Activated naive CD8-positive, alpha-beta T cell treated with anti-CD3 and anti-CD28 coated beads, Interleukin-2, amount 10 ng/mL, durations not matched to agents 7 days and 5 days (primary cell): ENCODE results near the gene BPIFB1. TPM values are rescaled to one million over a fixed set of nuclear protein-coding genes. Genes with fewer than 3 reads are reported as not detected.

Source experiments
- ATAC-seq: fragments of 150-1000 bp; cut with Tn5 transposase; one replicate; pipeline ENCODE4 v1.10.0; 2021; ENCODE audit warnings: low read depth, moderate library complexity
- POLR2A ChIA-PET: fragments of 350-600 bp; sonication (Branson Sonifier 250); formaldehyde crosslinking; loops from one replicate; lab custom pipeline; 2021; ENCODE audit warnings: antibody characterized with exemption; lab: Charles Lee
- DNase-seq: peaks from one replicate; pipeline ENCODE4 v3.0.0; 2021
- H3K27ac Mint-ChIP-seq: one replicate; pipeline ENCODE4 v1.8.0; 2022; ENCODE audit warnings: mild to moderate bottlenecking, mixed read lengths
- H3K27me3 Mint-ChIP-seq: one replicate; pipeline ENCODE4 v1.8.0; 2022; ENCODE audit warnings: mild to moderate bottlenecking, moderate library complexity, mixed read lengths
- H3K36me3 Mint-ChIP-seq: one replicate; pipeline ENCODE4 v1.8.0; 2021; ENCODE audit warnings: mild to moderate bottlenecking, mixed read lengths
- H3K4me1 Mint-ChIP-seq: one replicate; pipeline ENCODE4 v1.8.0; 2021; ENCODE audit warnings: mixed read lengths
- H3K4me3 Mint-ChIP-seq: one replicate; pipeline ENCODE4 v1.8.0; 2022; ENCODE audit warnings: mild to moderate bottlenecking, moderate library complexity, mixed read lengths
- H3K9me3 Mint-ChIP-seq: one replicate; pipeline ENCODE4 v1.8.0; 2021; ENCODE audit warnings: mixed read lengths
- total RNA-seq, 2 experiments: library from RNA; stranded (reverse); gene quantifications; one replicate each; pipeline ENCODE4 v1.2.3, GENCODE V29; 2021

BPIFB1 gene
- total RNA-seq, 2 experiments from 2014 or later, result not detected

DNA sequence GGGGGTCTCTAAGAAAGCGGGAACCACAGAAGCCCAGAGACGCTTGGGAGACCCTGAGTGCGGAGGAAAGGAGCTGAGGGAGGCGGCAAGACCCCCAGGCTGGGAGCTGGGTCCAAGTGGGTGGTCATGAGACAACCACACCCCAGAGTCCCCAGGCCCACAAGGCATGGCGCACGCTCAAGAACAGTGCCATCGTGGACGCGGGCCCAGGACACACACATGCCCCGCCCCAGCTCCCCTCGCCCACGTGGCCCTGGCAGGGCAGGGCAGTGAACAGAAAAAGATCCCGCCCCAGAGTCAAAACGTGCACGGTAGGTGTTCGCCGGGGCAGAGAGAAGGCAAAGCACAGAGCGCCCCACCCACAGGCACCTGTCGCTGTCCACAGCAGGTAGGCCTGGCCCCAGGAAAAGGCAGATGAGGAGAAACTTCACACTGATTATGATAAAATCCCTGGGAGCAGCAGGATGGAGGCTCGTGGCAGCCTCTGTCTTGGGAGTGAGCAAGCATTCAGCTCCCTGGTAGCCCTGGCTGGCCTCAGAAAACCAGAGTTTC is 50.0 kb downstream of the BPIFB1 start:
- no peak for DNase-seq
- no peak for ATAC-seq
- no peak overlapping the region for H3K27ac Mint-ChIP-seq
- no peak overlapping the region for H3K4me3 Mint-ChIP-seq
- H3K27me3 Mint-ChIP-seq, result no peaks in the 10 kb centered on the region
- H3K36me3 Mint-ChIP-seq, result no peaks in the 10 kb centered on the region
- H3K9me3 Mint-ChIP-seq, result no peaks in the 10 kb centered on the region
- H3K4me1 Mint-ChIP-seq, result no peaks in the 10 kb centered on the region
- POLR2A ChIA-PET, result no interaction called here

- Mint-ChIP-seq H3K27ac (no peak overlapping the region), H3K4me3 (no peak overlapping the region), H3K4me1 (no peaks in the 10 kb centered on the region), H3K27me3 (no peaks in the 10 kb centered on the region), H3K9me3 (no peaks in the 10 kb centered on the region), H3K36me3 (no peaks in the 10 kb centered on the region)
- POLR2A ChIA-PET, result no interaction called here
- no peak for DNase-seq
- no peak for ATAC-seq
These were observed 50.6 kb downstream of the BPIFB1 start for GRCh38 chr20:33333616-33334015.

DNA sequence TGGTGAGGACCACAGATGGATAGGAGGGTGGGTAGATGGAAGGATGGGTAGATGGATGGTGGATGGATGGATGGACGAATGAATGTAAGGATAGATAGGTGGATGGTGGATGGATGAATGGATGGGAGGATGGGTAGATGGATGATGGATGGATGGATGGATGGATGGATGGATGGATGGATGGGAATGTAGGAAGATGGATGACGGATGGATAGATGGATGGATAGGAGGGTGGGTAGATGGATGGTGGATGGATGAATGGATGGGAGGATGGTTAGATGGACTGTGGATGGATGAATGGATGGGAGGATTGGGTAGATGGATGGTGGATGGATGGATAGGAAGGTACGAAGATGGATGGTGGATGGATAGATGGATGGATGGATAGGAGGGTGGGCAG is 51.1 kb downstream of the BPIFB1 start:
- H3K4me3 Mint-ChIP-seq, result no peak overlapping the region

DNA sequence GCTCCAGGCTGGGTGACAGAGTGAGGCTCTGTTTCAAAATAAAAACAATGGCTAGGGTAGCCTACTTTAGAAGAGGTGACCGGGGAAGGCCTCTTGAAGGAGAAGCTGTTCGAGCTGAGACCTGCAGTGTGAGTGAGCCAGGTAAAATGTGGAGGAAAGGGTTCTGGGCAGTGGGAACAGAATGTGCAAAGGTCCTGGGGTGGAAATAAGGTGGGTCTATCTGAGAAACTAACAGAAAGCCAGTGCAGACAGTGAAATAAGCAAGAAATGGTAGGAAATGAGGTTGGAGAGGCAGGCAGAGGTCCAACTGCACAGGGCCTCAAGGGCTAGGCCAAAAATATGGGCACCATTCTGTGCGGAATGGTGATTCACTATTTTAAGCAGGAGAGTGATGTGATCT is 53.4 kb downstream of the BPIFB1 start:
- Mint-ChIP-seq H3K4me3 (no peak overlapping the region), H3K27me3 (no peaks in the 10 kb centered on the region), H3K27ac (no peak overlapping the region), H3K4me1 (no peaks in the 10 kb centered on the region), H3K9me3 (no peaks in the 10 kb centered on the region), H3K36me3 (no peaks in the 10 kb centered on the region)
- DNase-seq (no peak), ATAC-seq (no peak)
- POLR2A ChIA-PET, result no interaction called here

More for the DNA sequence above, 51.1 kb downstream of the BPIFB1 start:
- Mint-ChIP-seq H3K27ac (no peak overlapping the region), H3K27me3 (no peaks in the 10 kb centered on the region), H3K9me3 (no peaks in the 10 kb centered on the region), H3K4me1 (no peaks in the 10 kb centered on the region), H3K36me3 (no peaks in the 10 kb centered on the region)
- no peak for DNase-seq
- ATAC-seq, result no peak
- POLR2A ChIA-PET, result no interaction called here

DNA sequence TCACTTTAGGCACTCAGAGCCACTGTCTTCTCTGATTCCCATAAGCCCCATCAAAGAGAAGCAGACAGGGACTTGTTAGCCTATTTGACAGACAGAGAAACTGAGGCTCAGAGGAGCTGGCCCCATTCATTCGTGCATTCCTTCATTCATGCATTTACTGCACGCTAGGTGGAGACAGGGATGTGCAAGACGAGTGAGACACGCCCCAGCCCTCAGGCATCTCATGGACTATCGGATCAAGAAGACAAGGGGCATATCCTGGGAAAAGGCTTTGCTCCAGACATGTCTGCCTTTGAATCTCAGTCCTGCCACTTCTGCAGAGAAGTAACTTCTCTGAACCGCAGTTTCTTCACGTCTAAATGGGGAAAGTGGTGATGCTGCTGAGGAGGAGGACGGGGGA is 54.1 kb downstream of the BPIFB1 start:
- Mint-ChIP-seq H3K27ac (no peak overlapping the region), H3K4me3 (no peak overlapping the region), H3K27me3 (no peaks in the 10 kb centered on the region), H3K36me3 (no peaks in the 10 kb centered on the region), H3K9me3 (no peaks in the 10 kb centered on the region), H3K4me1 (no peaks in the 10 kb centered on the region)
- POLR2A ChIA-PET, result no interaction called here
- no peak for ATAC-seq
- DNase-seq, result no peak

- POLR2A ChIA-PET, result no interaction called here
- Mint-ChIP-seq H3K4me3 (no peak overlapping the region), H3K27ac (no peak overlapping the region), H3K4me1 (no peaks in the 10 kb centered on the region), H3K9me3 (no peaks in the 10 kb centered on the region), H3K36me3 (no peaks in the 10 kb centered on the region), H3K27me3 (no peaks in the 10 kb centered on the region)
- no peak for DNase-seq
- ATAC-seq, result no peak
These were observed 54.6 kb downstream of the BPIFB1 start for GRCh38 chr20:33337531-33338165.

DNA sequence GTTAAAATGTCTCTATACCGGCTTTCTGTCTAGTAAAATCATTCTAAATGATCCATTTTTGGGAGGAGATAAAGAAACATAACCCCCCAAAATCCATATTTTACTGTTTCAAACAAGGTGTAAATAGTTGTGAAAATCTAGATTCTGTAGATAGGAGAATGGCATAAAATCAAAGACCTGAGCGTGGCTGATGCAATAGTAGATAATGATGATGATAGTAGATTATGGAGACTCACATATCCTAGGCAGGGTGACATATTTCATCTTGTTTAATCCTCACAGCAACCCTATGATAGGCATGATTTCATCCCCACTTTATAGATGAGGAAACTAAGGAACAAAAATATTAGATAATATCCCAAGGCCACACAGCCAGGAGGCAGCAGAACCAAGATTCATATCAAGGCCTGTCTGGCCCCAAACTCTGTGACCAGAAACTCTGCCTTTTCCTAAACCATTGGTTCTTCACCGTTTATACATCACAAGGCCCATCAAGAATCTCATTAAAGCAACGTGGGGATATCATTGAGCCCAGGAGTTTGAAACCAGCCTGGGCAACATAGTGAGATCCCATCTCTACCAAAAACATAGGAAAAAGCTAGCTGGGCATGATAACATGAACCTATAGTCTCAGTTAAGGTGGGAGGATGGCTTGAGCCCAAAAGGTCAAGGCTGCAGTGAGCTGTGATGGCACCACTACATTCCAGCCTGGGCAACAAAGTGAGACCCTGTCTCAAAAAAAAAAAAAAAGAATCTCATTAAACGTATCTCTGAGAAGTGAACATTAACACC is 55.6 kb downstream of the BPIFB1 start:
- no peaks in the 10 kb centered on the region for H3K27me3 Mint-ChIP-seq
- POLR2A ChIA-PET, result no interaction called here
- H3K4me1 Mint-ChIP-seq, result no peaks in the 10 kb centered on the region
- H3K27ac Mint-ChIP-seq, result no peak overlapping the region
- H3K4me3 Mint-ChIP-seq, result no peak overlapping the region
- DNase-seq (no peak), ATAC-seq (no peak)
- no peaks in the 10 kb centered on the region for H3K36me3 Mint-ChIP-seq
- H3K9me3 Mint-ChIP-seq, result no peaks in the 10 kb centered on the region

GRCh38 chr20:33339515-33340058 is 56.6 kb downstream of the BPIFB1 start:
- H3K27me3 Mint-ChIP-seq, result no peaks in the 10 kb centered on the region
- no peaks in the 10 kb centered on the region for H3K9me3 Mint-ChIP-seq
- no peaks in the 10 kb centered on the region for H3K36me3 Mint-ChIP-seq
- no peak for ATAC-seq
- H3K27ac Mint-ChIP-seq, result no peak overlapping the region
- H3K4me1 Mint-ChIP-seq, result no peaks in the 10 kb centered on the region
- POLR2A ChIA-PET, result no interaction called here
- no peak for DNase-seq
- no peak overlapping the region for H3K4me3 Mint-ChIP-seq

GRCh38 chr20:33343521-33343920 is 60.5 kb downstream of the BPIFB1 start:
- H3K36me3 Mint-ChIP-seq, result peaks cover 1% of the 10 kb centered on the region
- POLR2A ChIA-PET, result no interaction called here

GRCh38 chr20:33345342-33345741 is 62.3 kb downstream of the BPIFB1 start:
- H3K4me3 Mint-ChIP-seq, result no peak overlapping the region
- peaks cover 1% of the 10 kb centered on the region for H3K36me3 Mint-ChIP-seq
- no peaks in the 10 kb centered on the region for H3K4me1 Mint-ChIP-seq
- H3K27me3 Mint-ChIP-seq, result no peaks in the 10 kb centered on the region
- ATAC-seq (no peak), DNase-seq (no peak)
- no peaks in the 10 kb centered on the region for H3K9me3 Mint-ChIP-seq
- H3K27ac Mint-ChIP-seq, result no peak overlapping the region
- POLR2A ChIA-PET, result interaction anchor here (0.6 kb wide), 1 partner anchor 49 kb away, joined by 3 read pairs; no protein-coding TSS in a partner anchor

More at GRCh38 chr20:33343521-33343920, 60.5 kb downstream of the BPIFB1 start:
- DNase-seq, result no peak
- Mint-ChIP-seq H3K9me3 (no peaks in the 10 kb centered on the region), H3K27ac (no peak overlapping the region), H3K4me3 (no peak overlapping the region), H3K4me1 (no peaks in the 10 kb centered on the region), H3K27me3 (no peaks in the 10 kb centered on the region)
- ATAC-seq, result no peak

GRCh38 chr20:33348136-33348937 is 65.3 kb downstream of the BPIFB1 start:
- Mint-ChIP-seq H3K27ac (no peak overlapping the region), H3K27me3 (no peaks in the 10 kb centered on the region), H3K4me1 (no peaks in the 10 kb centered on the region), H3K4me3 (no peak overlapping the region), H3K9me3 (no peaks in the 10 kb centered on the region), H3K36me3 (peaks cover 7% of the 10 kb centered on the region)
- DNase-seq (no peak), ATAC-seq (no peak)
- POLR2A ChIA-PET, result no interaction called here

DNA sequence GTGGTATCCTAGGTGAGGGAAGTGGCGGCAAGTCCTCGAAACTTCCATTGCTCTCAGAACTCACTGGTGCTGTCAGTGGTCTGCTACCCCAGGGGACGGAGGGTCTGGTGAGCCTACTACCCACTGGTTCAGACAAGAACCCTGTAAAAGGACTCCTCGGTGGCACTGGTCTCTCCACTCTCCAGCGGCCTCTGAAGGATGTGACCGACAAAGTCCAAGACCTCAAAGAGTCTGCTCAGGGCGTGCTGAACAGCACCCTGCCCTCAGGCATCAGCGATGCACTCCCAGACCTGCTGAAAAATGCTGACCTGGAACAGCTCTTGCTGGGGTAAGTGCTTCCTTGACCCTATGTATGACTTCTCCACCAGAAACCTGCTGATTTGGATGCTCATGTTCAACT is 66.5 kb downstream of the BPIFB1 start:
- no peak overlapping the region for H3K4me3 Mint-ChIP-seq
- H3K27ac Mint-ChIP-seq, result no peak overlapping the region
- DNase-seq (peak; percentile 15), ATAC-seq (no peak)
- H3K36me3 Mint-ChIP-seq, result peaks cover 7% of the 10 kb centered on the region
- no peaks in the 10 kb centered on the region for H3K27me3 Mint-ChIP-seq
- POLR2A ChIA-PET, result no interaction called here
- no peaks in the 10 kb centered on the region for H3K9me3 Mint-ChIP-seq
- no peaks in the 10 kb centered on the region for H3K4me1 Mint-ChIP-seq

DNA sequence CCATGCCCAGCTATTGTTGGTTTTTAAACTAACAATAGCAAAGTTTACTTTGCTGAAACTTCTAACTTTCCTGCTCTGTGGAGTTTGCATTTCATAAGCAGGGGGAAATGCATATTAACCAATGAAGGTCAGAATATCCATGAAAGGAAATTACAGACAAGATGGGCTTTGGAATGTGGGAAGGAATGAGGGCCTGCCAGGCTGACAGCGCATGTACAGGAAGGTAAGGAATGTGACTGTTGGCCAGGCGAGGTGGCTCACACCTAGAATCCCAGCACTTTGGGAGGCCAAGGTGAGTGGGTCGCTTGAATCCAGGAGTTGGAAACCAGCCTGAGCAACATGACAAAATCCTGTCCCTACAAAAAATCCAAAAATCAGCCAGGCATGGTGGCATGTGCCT is 68.7 kb downstream of the BPIFB1 start:
- no peaks in the 10 kb centered on the region for H3K27me3 Mint-ChIP-seq
- no peaks in the 10 kb centered on the region for H3K9me3 Mint-ChIP-seq
- H3K4me3 Mint-ChIP-seq, result no peak overlapping the region
- no peak overlapping the region for H3K27ac Mint-ChIP-seq
- DNase-seq (peak; percentile 9), ATAC-seq (no peak)
- H3K4me1 Mint-ChIP-seq, result no peaks in the 10 kb centered on the region
- peaks cover 9% of the 10 kb centered on the region for H3K36me3 Mint-ChIP-seq
- POLR2A ChIA-PET, result no interaction called here
